ENCODE data around the gene GLCCI1.

GLCCI1 gene

DNA sequence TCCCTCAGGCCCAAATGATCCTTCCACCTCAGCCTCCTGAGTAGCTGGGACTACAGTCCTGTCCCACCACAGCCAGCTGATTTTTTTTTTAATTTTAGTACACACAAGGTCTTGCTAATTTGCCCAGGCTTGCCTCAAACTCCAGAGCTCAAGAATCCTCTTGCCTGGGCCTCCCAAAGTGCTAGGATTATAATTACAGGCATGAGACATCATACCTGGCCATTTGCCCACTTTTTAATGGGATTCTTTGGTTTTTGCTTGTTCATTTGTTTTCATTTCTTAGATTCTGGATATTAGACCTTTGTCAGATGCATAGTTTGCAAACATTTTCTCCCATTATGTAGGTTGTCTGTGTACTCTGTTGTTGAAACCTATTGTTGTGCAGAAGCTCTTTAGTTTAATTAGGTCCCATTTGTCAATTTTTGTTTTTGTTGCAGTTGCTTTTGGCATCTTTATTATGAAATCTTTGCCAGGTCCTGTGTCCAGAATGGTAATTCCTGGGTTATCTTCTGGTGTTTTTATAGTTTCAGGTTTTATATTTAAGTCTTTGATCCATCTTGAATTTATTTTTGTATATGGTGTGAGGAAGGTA, 95.2 kb downstream of the GLCCI1 start:
- peaks cover 91% of the 10 kb centered on the region for H3K36me3 ChIP-seq (ENCODE audit: insufficient read depth, low read length)

GRCh38 chr7:8064828-8065227, 96.2 kb downstream of the GLCCI1 start:
- Histone ChIP-seq H3K79me2 (ENCODE audit: insufficient read depth, low read length) (peaks cover 39% of the 10 kb centered on the region), H3K9me3 (ENCODE audit: low read length) (no peaks in the 10 kb centered on the region), H3F3A (ENCODE audit: insufficient read depth, low read length) (peaks cover 2% of the 10 kb centered on the region; the same call in 1 of the 2 replicates), H3K27ac (ENCODE audit: low read depth, low read length, poor library complexity, severe bottlenecking) (no peak overlapping the region), H3K4me1 (ENCODE audit: insufficient read depth, low read length, severe bottlenecking) (no peaks in the 10 kb centered on the region), H3K36me3 (ENCODE audit: insufficient read depth, low read length) (peaks cover 83% of the 10 kb centered on the region), H4K20me1 (ENCODE audit: insufficient read depth, low read length) (no peaks in the 10 kb centered on the region), H3K27me3 (ENCODE audit: insufficient read depth, low read length) (no peaks in the 10 kb centered on the region), H3K9ac (ENCODE audit: low read length) (no peak overlapping the region), H3K4me3 (ENCODE audit: low read depth, low read length, poor library complexity, severe bottlenecking) (no peak overlapping the region), H3K9me2 (ENCODE audit: low read depth, low read length) (no peaks in the 10 kb centered on the region), H2AFZ (ENCODE audit: low read length) (no peak overlapping the region), H3K4me2 (ENCODE audit: low read length) (no peak overlapping the region)
- TF ChIP-seq EZH2 (IDR thresholded peaks at IDR 0.05; ENCODE audit: borderline replicate concordance, low read length): no peak
- TF ChIP-seq, protein P1, sequence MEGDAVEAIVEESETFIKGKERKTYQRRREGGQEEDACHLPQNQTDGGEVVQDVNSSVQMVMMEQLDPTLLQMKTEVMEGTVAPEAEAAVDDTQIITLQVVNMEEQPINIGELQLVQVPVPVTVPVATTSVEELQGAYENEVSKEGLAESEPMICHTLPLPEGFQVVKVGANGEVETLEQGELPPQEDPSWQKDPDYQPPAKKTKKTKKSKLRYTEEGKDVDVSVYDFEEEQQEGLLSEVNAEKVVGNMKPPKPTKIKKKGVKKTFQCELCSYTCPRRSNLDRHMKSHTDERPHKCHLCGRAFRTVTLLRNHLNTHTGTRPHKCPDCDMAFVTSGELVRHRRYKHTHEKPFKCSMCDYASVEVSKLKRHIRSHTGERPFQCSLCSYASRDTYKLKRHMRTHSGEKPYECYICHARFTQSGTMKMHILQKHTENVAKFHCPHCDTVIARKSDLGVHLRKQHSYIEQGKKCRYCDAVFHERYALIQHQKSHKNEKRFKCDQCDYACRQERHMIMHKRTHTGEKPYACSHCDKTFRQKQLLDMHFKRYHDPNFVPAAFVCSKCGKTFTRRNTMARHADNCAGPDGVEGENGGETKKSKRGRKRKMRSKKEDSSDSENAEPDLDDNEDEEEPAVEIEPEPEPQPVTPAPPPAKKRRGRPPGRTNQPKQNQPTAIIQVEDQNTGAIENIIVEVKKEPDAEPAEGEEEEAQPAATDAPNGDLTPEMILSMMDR (IDR thresholded peaks at IDR 0.05; ENCODE audit: low read length): no peak

More for the DNA sequence above, 95.2 kb downstream of the GLCCI1 start:
- H3K9me3 ChIP-seq (ENCODE audit: low read length): no peaks in the 10 kb centered on the region
- H3K27ac ChIP-seq (ENCODE audit: low read depth, low read length, poor library complexity, severe bottlenecking): no peak overlapping the region
- H3K9ac ChIP-seq (ENCODE audit: low read length): no peak overlapping the region
- H3K27me3 ChIP-seq (ENCODE audit: insufficient read depth, low read length): no peaks in the 10 kb centered on the region
- no peak overlapping the region for H3K4me2 ChIP-seq (ENCODE audit: low read length)
- no peaks in the 10 kb centered on the region for H3K4me1 ChIP-seq (ENCODE audit: insufficient read depth, low read length, severe bottlenecking)
- H3K79me2 ChIP-seq (ENCODE audit: insufficient read depth, low read length): peaks cover 39% of the 10 kb centered on the region
- peaks cover 11% of the 10 kb centered on the region for H3F3A ChIP-seq (ENCODE audit: insufficient read depth, low read length)
- H2AFZ ChIP-seq (ENCODE audit: low read length): no peak overlapping the region
- H4K20me1 ChIP-seq (ENCODE audit: insufficient read depth, low read length): no peaks in the 10 kb centered on the region
- no peak for TF ChIP-seq EZH2 (IDR thresholded peaks at IDR 0.05; ENCODE audit: borderline replicate concordance, low read length)
- TF ChIP-seq, protein P1 (IDR thresholded peaks at IDR 0.05; ENCODE audit: low read length): no peak
- H3K4me3 ChIP-seq (ENCODE audit: low read depth, low read length, poor library complexity, severe bottlenecking): no peak overlapping the region
- no peaks in the 10 kb centered on the region for H3K9me2 ChIP-seq (ENCODE audit: low read depth, low read length)

DNA sequence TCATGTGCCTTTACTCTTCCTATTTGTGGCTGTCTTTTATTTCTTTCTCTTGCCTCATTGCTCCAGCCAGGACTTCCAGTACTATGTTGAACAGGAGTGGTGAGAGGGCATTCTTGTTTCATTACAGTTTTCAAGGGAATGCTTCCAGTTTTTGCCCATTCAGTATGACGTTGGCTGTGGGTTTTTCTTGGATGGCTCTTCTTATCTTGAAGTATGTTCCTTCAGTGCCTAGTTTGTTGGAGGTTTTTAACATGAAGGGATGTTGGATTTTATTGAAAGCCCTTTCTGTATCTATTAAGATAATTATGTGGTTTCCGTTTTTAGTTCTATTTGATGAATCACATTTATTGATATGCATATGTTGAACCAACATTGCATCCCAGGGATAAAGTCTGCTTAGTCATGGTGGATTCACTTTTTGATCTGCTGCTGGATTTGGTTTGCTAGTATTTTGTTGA, 96.8 kb downstream of the GLCCI1 start:
- H3K4me1 ChIP-seq (ENCODE audit: insufficient read depth, low read length, severe bottlenecking): no peaks in the 10 kb centered on the region
- no peak for TF ChIP-seq EZH2 (IDR thresholded peaks at IDR 0.05; ENCODE audit: borderline replicate concordance, low read length)
- TF ChIP-seq, protein P1 (IDR thresholded peaks at IDR 0.05; ENCODE audit: low read length): no peak
- no peak overlapping the region for H3K4me3 ChIP-seq (ENCODE audit: low read depth, low read length, poor library complexity, severe bottlenecking)
- H3K9me2 ChIP-seq (ENCODE audit: low read depth, low read length): no peaks in the 10 kb centered on the region
- H3K36me3 ChIP-seq (ENCODE audit: insufficient read depth, low read length): peaks cover 83% of the 10 kb centered on the region
- no peak overlapping the region for H2AFZ ChIP-seq (ENCODE audit: low read length)
- no peaks in the 10 kb centered on the region for H3K27me3 ChIP-seq (ENCODE audit: insufficient read depth, low read length)
- peaks cover 39% of the 10 kb centered on the region for H3K79me2 ChIP-seq (ENCODE audit: insufficient read depth, low read length)
- no peaks in the 10 kb centered on the region for H4K20me1 ChIP-seq (ENCODE audit: insufficient read depth, low read length)
- H3F3A ChIP-seq (ENCODE audit: insufficient read depth, low read length): no peaks in the 10 kb centered on the region
- H3K9ac ChIP-seq (ENCODE audit: low read length): no peak overlapping the region
- H3K9me3 ChIP-seq (ENCODE audit: low read length): no peaks in the 10 kb centered on the region
- H3K27ac ChIP-seq (ENCODE audit: low read depth, low read length, poor library complexity, severe bottlenecking): no peak overlapping the region
- H3K4me2 ChIP-seq (ENCODE audit: low read length): no peak overlapping the region

All from OCI-LY1 (cell line).